HUES64 (cell line): ENCODE results near the gene RNGTT.

Experiments
- H3K27ac ChIP-seq: 2 replicates; pipeline ENCODE4 v1.7.0; 2013; ENCODE audit warnings: low read depth, low read length, inconsistent platforms
- H3K27me3 ChIP-seq: 2 replicates; pipeline ENCODE4 v1.6.1; 2013; ENCODE audit warnings: mild to moderate bottlenecking, low read length; ENCODE audit not compliant: insufficient read depth
- H3K36me3 ChIP-seq: 2 replicates; pipeline ENCODE4 v1.6.1; 2013; ENCODE audit warnings: mild to moderate bottlenecking, low read length; ENCODE audit not compliant: insufficient read depth
- H3K4me1 ChIP-seq: 2 replicates; pipeline ENCODE4 v1.6.1; 2013; ENCODE audit warnings: mild to moderate bottlenecking, low read length, moderate library complexity; ENCODE audit not compliant: insufficient read depth
- H3K4me3 ChIP-seq: 2 replicates; pipeline ENCODE4 v1.5.1; 2013; ENCODE audit warnings: mild to moderate bottlenecking, low read length, moderate library complexity
- H3K9ac ChIP-seq: 2 replicates; pipeline ENCODE4 v1.6.1; 2013; ENCODE audit warnings: mild to moderate bottlenecking, low read depth, low read length
- H3K9me3 ChIP-seq: 2 replicates; pipeline ENCODE4 v1.6.1; 2013; ENCODE audit warnings: low read depth, low read length; ENCODE audit not compliant: insufficient read depth
- WGBS: fragments of 150-250, 120-280 bp; methylation state at CpG from one replicate; pipeline ENCODE4 v1.1.7; 2013; ENCODE audit warnings: missing lambda C conversion rate; 5-methylcytosine and 5-hydroxymethylcytosine counted together

RNGTT gene

GRCh38 chr6:88651400-88651799 lies 312.0 kb downstream of the RNGTT start:
- H3K9ac ChIP-seq = no peak overlapping the region
- H3K4me3 ChIP-seq = no peak overlapping the region
- no peak overlapping the region for H3K27ac ChIP-seq
- H3K9me3 ChIP-seq = no peaks in the 10 kb centered on the region
- no peaks in the 10 kb centered on the region for H3K27me3 ChIP-seq
- no peaks in the 10 kb centered on the region for H3K36me3 ChIP-seq
- H3K4me1 ChIP-seq = no peaks in the 10 kb centered on the region

DNA sequence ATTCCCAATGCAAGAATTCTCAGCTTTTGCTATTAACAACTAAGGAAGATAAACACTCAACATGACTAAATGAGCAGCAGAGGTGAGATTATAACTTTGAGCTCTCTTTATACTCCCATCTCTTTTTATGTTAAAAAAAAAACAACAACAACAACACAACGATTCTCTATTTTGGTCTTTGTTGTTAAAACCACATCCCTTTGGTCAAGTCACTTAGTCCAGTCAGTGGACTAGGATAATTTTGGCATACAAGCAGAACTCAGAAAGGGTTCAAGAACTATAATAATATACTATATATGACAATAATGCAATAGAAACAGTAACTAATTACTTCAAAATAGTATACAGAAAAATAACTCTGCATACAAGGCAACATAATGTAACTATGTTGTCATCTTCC lies 312.4 kb downstream of the RNGTT start:
- Histone ChIP-seq H3K36me3 (no peaks in the 10 kb centered on the region), H3K27me3 (no peaks in the 10 kb centered on the region), H3K27ac (no peak overlapping the region), H3K9ac (no peak overlapping the region), H3K4me1 (no peaks in the 10 kb centered on the region), H3K4me3 (no peak overlapping the region), H3K9me3 (no peaks in the 10 kb centered on the region)
- 94% methylated on average over 1 of the region's 1 CpG for WGBS

- H3K27ac ChIP-seq = no peak overlapping the region
- H3K36me3 ChIP-seq = no peaks in the 10 kb centered on the region
- H3K4me1 ChIP-seq = no peaks in the 10 kb centered on the region
- no peaks in the 10 kb centered on the region for H3K27me3 ChIP-seq
- 94% methylated on average over 5 of the region's 5 CpGs for WGBS
- no peaks in the 10 kb centered on the region for H3K9me3 ChIP-seq
- no peak overlapping the region for H3K4me3 ChIP-seq
- no peak overlapping the region for H3K9ac ChIP-seq
These were observed 313.3 kb downstream of the RNGTT start for GRCh38 chr6:88650029-88650619.

DNA sequence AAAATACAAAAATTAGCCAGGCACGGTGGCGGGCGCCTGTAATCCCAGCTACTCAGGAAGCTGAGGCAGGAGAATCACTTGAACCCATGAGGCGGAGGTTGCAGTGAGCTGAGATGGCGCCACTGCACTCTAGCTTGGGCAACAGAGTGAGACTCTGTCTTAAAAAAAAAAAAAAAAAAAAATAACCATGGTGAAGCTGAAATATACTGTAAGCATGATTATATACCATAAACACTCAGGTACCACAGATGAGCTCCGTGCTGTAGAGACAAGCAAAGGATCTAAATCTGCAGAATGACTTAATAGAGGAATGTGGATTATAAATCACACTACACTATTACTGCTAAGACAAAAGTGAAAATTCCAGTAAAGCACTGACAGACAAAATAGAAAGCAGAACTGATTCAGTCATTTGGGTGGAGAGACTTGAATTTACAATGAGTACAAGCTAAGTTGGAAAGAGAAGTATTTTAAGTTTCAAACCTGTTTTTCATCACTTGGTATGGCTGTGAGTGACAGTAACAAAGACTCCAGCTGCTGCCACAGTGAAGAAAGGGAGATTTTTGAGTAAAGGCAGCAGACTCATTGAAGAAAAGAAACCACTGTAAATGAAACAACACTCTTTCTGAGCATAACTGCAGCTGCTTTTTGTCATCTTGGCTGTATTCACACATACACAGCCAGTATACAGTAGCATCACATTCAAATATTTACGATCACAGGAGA lies 322.1 kb downstream of the RNGTT start:
- peaks cover 11% of the 10 kb centered on the region for H3K4me1 ChIP-seq
- H3K4me3 ChIP-seq = no peak overlapping the region
- H3K9me3 ChIP-seq = no peaks in the 10 kb centered on the region
- H3K9ac ChIP-seq = no peak overlapping the region
- H3K27me3 ChIP-seq = no peaks in the 10 kb centered on the region
- H3K36me3 ChIP-seq = no peaks in the 10 kb centered on the region
- 95% methylated on average over 5 of the region's 7 CpGs for WGBS
- no peak overlapping the region for H3K27ac ChIP-seq

GRCh38 chr6:88637761-88638545 lies 325.5 kb downstream of the RNGTT start:
- no peak overlapping the region for H3K9ac ChIP-seq
- no peaks in the 10 kb centered on the region for H3K9me3 ChIP-seq
- no peaks in the 10 kb centered on the region for H3K36me3 ChIP-seq
- H3K27me3 ChIP-seq = no peaks in the 10 kb centered on the region
- H3K27ac ChIP-seq = no peak overlapping the region
- H3K4me1 ChIP-seq = peaks cover 11% of the 10 kb centered on the region
- 90% methylated on average over 2 of the region's 2 CpGs for WGBS
- no peak overlapping the region for H3K4me3 ChIP-seq

GRCh38 chr6:88636871-88637270 lies 326.5 kb downstream of the RNGTT start:
- Histone ChIP-seq H3K4me1 (peaks cover 11% of the 10 kb centered on the region), H3K9me3 (no peaks in the 10 kb centered on the region), H3K36me3 (no peaks in the 10 kb centered on the region), H3K27ac (no peak overlapping the region), H3K4me3 (no peak overlapping the region), H3K27me3 (no peaks in the 10 kb centered on the region), H3K9ac (no peak overlapping the region)

DNA sequence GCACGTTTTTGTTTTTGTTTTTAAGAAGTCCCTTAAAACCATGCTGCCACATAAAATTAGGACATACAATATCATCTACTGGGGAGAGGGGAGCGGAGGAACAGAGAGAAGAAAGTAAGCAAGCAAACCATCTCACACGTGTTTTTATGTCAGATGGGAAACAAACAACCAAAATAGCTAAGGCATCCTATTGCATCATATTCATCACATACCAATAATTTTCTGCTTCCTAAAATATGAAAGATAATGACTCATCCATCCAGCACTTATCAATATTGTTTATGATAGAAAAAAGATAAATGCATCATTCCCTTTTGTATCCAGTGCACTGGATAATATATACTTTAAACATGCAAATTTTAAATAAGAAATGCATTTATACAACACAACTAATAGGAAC lies 329.6 kb downstream of the RNGTT start:
- no peaks in the 10 kb centered on the region for H3K36me3 ChIP-seq
- 93% methylated on average over 3 of the region's 3 CpGs for WGBS

GRCh38 chr6:88631830-88632229 lies 331.6 kb downstream of the RNGTT start:
- no peak overlapping the region for H3K9ac ChIP-seq
- peaks cover 8% of the 10 kb centered on the region for H3K4me1 ChIP-seq
- H3K27me3 ChIP-seq = no peaks in the 10 kb centered on the region
- H3K36me3 ChIP-seq = no peaks in the 10 kb centered on the region
- H3K4me3 ChIP-seq = no peak overlapping the region
- 93% methylated on average over 4 of the region's 4 CpGs for WGBS
- no peak overlapping the region for H3K27ac ChIP-seq
- H3K9me3 ChIP-seq = no peaks in the 10 kb centered on the region

More for the DNA sequence above, 329.6 kb downstream of the RNGTT start:
- no peak overlapping the region for H3K4me3 ChIP-seq
- H3K9ac ChIP-seq = no peak overlapping the region
- peaks cover 15% of the 10 kb centered on the region for H3K4me1 ChIP-seq
- no peaks in the 10 kb centered on the region for H3K9me3 ChIP-seq
- no peak overlapping the region for H3K27ac ChIP-seq
- H3K27me3 ChIP-seq = no peaks in the 10 kb centered on the region

DNA sequence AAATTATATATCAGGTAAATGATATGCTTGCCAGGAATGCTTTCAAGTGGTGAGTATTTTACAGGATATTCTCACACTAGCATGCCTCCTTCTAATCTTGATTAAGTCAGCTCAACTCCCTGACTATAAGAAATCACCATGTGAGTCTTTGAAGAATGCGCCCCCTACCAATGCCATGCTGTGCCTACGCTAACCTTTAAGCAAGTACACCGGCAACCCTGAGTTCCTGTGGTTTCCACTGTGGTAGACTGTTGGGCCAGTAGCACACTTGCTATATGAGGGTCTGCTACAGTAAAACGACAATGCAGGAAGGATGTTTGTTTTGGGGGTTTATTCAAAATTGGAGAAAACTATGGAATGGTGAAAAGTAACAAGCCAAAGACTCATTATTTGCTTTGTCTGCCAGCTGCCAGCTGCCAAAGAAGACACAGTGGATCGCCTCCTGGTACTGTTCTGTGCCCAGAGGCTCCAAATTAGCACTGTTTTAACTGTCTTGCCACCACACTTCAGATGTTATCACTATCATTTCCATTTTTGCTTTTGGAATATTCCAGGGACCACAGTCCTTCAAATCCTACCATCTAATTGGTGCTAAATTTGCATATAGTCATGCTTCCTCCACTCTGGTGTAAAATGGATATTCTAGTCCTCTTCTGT lies 333.5 kb downstream of the RNGTT start:
- Histone ChIP-seq H3K4me3 (no peak overlapping the region), H3K9me3 (no peaks in the 10 kb centered on the region), H3K9ac (no peak overlapping the region), H3K27ac (no peak overlapping the region), H3K36me3 (no peaks in the 10 kb centered on the region), H3K27me3 (no peaks in the 10 kb centered on the region), H3K4me1 (peaks cover 4% of the 10 kb centered on the region; the same call in 1 of the 2 replicates)
- 63% methylated on average over 5 of the region's 5 CpGs for WGBS

DNA sequence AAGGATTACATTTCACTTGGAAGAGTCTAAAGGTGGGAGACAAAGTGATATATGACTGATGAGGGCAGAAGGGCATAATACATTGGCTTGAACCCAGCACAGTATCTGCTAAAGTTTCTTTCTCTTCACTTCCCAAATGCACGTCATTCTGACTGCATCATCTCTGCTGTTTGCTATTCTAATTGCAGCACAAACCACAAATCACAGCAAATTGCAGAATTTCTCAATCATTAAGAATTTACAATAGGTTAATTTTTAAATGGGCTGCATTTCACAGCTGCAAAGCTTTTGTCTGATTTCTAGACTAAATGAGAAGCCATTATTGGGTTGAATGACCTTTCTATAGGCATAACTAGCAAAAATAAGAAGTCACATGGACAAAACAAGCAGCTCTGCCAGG lies 337.0 kb downstream of the RNGTT start:
- Histone ChIP-seq H3K9me3 (no peaks in the 10 kb centered on the region), H3K27me3 (no peaks in the 10 kb centered on the region), H3K4me1 (peaks cover 17% of the 10 kb centered on the region), H3K4me3 (no peak overlapping the region), H3K36me3 (no peaks in the 10 kb centered on the region), H3K9ac (no peak overlapping the region), H3K27ac (no peak overlapping the region)
- WGBS = 93% methylated on average over 1 of the region's 1 CpG

DNA sequence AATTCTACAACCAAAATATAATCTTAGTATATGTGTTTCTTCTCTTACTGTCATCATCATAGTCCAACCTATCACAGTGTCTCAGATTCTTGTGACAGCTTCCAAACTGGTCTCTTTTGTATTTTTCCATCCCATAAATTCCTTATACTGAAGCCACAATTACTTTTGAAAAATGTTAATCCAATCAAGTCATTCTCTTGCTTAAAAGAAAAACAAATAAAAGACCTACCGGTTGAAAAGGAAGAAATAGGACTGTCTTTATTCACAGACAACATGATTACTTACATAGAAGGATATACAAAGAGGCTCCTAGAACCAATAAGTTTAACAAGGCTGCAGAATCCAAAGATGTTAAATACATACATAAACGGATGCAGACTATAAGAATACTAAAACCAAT lies 339.9 kb downstream of the RNGTT start:
- 100% methylated on average over 1 of the region's 2 CpGs for WGBS
- H3K27me3 ChIP-seq = no peaks in the 10 kb centered on the region
- H3K27ac ChIP-seq = no peak overlapping the region
- no peak overlapping the region for H3K9ac ChIP-seq
- no peaks in the 10 kb centered on the region for H3K36me3 ChIP-seq
- no peak overlapping the region for H3K4me3 ChIP-seq
- H3K9me3 ChIP-seq = no peaks in the 10 kb centered on the region
- H3K4me1 ChIP-seq = peaks cover 13% of the 10 kb centered on the region
